HG03571 (cell line): ENCODE measurements around the gene RPL41.

Experiments
- ATAC-seq: cut with Tn5 transposase; IDR thresholded peaks from one replicate; pipeline ENCODE4 v1.9.1; 2021; ENCODE audit not compliant: unreplicated experiment

Gene RPL41

GRCh38 chr12:56127888-56128669, 11.6 kb downstream of the RPL41 start, which contains the start of gene ESYT1:
Gene ESYT1, plus strand, starts transcription at chr12:56128267. Its CDS starts 53 bp downstream, at chr12:56128320.
- ATAC-seq: peak; percentile 86

- no peak for ATAC-seq
Measured at GRCh38 chr12:56128670-56129205, 12.3 kb downstream of the RPL41 start.

- no peak for ATAC-seq
Measured at GRCh38 chr12:56129206-56129941, 12.9 kb downstream of the RPL41 start.

- ATAC-seq: no peak
Measured at GRCh38 chr12:56129942-56130495, 13.6 kb downstream of the RPL41 start.

GRCh38 chr12:56130876-56131275, 14.4 kb downstream of the RPL41 start:
- ATAC-seq: no peak

GRCh38 chr12:56134897-56135296, 18.5 kb downstream of the RPL41 start:
- no peak for ATAC-seq

- ATAC-seq: no peak
Measured at GRCh38 chr12:56137853-56138571, 21.6 kb downstream of the RPL41 start.

- no peak for ATAC-seq
Measured at GRCh38 chr12:56141946-56142784, 25.7 kb downstream of the RPL41 start.

GRCh38 chr12:56143217-56143616, 26.8 kb downstream of the RPL41 start:
- ATAC-seq: no peak

- no peak for ATAC-seq
Measured at GRCh38 chr12:56143870-56144269, 27.4 kb downstream of the RPL41 start.

- no peak for ATAC-seq
Measured at GRCh38 chr12:56145217-56145616, 28.8 kb downstream of the RPL41 start.

- ATAC-seq: no peak
Measured at GRCh38 chr12:56146492-56147460, 30.3 kb downstream of the RPL41 start.

GRCh38 chr12:56150563-56150962, 34.1 kb downstream of the RPL41 start:
- no peak for ATAC-seq

GRCh38 chr12:56151672-56152131, 35.3 kb downstream of the RPL41 start:
- ATAC-seq: peak; percentile 52

- peak; percentile 79 for ATAC-seq
Measured at GRCh38 chr12:56152132-56152755, 35.8 kb downstream of the RPL41 start, which contains the start of gene MYL6B. Gene MYL6B, plus strand, starts transcription at chr12:56152587. Its CDS starts 1,332 bp downstream, at chr12:56153919.

- no peak for ATAC-seq
Measured at GRCh38 chr12:56152756-56153677, 36.6 kb downstream of the RPL41 start.

GRCh38 chr12:56153678-56154065, 37.2 kb downstream of the RPL41 start:
- ATAC-seq: no peak
